ENCODE data around the gene INO80.
A peak's percentile ranks its signal among the peaks of the same experiment; 100 is the strongest.
"Not testable (repeated sequence)": the region's sequence is repeated elsewhere in the genome, so short reads cannot be mapped to it uniquely, and the experiment has no call there.

The INO80 gene, protein sequence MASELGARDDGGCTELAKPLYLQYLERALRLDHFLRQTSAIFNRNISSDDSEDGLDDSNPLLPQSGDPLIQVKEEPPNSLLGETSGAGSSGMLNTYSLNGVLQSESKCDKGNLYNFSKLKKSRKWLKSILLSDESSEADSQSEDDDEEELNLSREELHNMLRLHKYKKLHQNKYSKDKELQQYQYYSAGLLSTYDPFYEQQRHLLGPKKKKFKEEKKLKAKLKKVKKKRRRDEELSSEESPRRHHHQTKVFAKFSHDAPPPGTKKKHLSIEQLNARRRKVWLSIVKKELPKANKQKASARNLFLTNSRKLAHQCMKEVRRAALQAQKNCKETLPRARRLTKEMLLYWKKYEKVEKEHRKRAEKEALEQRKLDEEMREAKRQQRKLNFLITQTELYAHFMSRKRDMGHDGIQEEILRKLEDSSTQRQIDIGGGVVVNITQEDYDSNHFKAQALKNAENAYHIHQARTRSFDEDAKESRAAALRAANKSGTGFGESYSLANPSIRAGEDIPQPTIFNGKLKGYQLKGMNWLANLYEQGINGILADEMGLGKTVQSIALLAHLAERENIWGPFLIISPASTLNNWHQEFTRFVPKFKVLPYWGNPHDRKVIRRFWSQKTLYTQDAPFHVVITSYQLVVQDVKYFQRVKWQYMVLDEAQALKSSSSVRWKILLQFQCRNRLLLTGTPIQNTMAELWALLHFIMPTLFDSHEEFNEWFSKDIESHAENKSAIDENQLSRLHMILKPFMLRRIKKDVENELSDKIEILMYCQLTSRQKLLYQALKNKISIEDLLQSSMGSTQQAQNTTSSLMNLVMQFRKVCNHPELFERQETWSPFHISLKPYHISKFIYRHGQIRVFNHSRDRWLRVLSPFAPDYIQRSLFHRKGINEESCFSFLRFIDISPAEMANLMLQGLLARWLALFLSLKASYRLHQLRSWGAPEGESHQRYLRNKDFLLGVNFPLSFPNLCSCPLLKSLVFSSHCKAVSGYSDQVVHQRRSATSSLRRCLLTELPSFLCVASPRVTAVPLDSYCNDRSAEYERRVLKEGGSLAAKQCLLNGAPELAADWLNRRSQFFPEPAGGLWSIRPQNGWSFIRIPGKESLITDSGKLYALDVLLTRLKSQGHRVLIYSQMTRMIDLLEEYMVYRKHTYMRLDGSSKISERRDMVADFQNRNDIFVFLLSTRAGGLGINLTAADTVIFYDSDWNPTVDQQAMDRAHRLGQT (N-terminal part only)

GRCh38 chr15:41116116-41116961, at the start of gene INO80:
Gene INO80 (minus strand): TSS chr15:41116280. CDS start chr15:41096310, 19,970 bp downstream.
- DNase-seq (ENCODE audit: low spot score) = peak; percentile 98

- DNase-seq (ENCODE audit: low spot score) = no peak
These were observed 45.7 kb upstream of the INO80 start for GRCh38 chr15:41161736-41162135.

- DNase-seq (ENCODE audit: low spot score) = no peak
These were observed 45.3 kb upstream of the INO80 start for GRCh38 chr15:41161336-41161735.

DNA sequence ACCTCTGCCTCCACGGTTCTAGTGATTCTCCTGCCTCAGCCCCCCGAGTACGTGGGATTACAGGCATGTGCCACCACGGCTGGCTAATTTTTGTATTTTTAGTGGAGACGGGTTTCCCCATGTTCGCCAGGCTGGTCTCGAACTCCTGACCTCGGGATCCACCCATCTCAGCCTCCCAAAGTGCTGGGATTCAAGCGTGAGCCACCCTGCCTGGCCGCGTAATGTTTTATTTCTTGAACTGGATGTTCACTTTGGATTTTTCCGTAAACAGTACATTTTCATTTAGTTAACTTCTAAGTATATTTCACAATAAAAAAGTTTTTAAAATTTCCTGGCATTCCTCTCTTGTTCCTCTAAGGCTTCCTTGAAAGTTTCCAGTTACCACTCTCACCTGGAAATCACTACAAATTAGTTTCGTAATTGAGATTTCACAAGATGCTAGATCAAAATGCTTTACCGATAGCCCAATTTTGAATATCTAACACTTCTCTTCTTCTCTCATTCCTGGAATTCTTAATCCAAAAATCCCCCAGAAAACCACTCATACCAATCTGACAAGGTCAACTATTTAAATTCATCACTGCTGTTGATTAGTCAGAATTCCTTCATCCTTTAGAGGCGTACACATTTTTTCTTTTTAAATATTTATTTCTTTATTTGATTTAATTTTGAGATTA, 44.7 kb upstream of the INO80 start:
- no peak for DNase-seq (ENCODE audit: low spot score)

DNA sequence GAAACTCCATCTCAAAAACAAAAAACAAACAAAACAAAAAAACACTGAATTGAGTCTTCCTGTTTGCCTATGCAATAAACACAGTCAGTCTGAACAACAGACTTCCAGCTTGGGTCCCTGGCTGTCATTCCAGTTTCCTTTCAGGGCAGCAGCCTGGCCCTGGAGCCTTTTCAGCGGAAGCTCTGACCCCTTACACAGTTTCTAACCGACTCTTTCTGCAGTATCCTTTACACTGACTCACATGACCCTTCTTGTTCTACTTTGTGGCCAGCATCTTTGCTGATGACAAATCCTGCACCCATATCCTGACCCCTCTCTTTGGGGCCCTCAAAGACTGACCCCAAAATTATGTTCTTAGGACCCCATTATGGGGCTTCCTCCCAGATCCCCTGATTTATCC, 38.3 kb upstream of the INO80 start:
- no peak for DNase-seq (ENCODE audit: low spot score)

- no peak for DNase-seq (ENCODE audit: low spot score)
These were observed 37.7 kb upstream of the INO80 start for GRCh38 chr15:41153733-41154132.

DNA sequence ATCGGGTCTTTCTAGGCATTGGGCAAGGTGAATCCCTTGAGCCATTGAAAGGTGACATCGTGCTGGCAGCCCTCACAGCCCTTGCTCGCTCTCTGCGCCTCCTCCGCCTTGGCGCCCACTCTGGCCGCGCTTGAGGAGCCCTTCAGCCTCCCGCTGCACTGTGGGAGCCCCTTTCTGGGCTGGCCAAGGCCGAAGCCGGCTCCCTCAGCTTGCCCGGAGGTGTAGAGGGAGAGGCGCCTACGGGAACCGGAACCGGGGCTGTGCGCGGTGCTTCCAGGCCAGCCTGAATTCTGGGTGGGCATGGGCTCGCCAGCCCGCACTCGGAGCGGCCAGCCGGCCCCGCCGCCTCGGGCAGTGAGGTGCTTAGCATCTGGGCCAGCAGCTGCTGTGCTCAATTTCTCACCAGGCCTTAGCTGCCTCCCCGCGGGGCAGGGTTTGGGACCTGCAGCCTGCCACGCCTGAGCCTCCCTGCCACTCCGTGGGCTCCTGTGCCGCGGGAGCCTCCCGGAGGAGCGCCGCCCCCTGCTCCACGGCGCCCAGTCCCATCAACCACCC, 35.4 kb upstream of the INO80 start:
- DNase-seq (ENCODE audit: low spot score) = no peak

GRCh38 chr15:41150279-41150678, 34.2 kb upstream of the INO80 start:
- no peak for DNase-seq (ENCODE audit: low spot score)

GRCh38 chr15:41148065-41148464, 32.0 kb upstream of the INO80 start:
- DNase-seq (ENCODE audit: low spot score) = no peak

DNA sequence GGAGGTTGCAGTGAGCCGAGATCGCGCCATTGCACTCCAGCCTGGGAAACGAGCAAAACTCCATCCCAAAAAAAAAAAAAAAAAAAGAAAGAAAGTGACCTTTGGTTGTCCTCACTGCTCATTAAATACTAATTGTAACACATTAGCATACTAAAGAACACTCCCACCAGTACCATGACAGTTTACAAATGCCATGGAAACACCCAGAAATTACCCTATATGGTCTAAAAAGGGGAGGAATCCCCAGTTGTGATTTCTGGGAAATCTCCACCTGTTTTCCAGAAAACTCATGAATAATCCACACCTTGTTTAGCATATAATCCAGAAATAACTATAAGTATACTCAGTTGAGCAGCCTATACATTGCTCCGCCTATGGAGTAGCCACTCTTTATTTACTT, 23.5 kb upstream of the INO80 start:
- DNase-seq (ENCODE audit: low spot score) = no peak

DNA sequence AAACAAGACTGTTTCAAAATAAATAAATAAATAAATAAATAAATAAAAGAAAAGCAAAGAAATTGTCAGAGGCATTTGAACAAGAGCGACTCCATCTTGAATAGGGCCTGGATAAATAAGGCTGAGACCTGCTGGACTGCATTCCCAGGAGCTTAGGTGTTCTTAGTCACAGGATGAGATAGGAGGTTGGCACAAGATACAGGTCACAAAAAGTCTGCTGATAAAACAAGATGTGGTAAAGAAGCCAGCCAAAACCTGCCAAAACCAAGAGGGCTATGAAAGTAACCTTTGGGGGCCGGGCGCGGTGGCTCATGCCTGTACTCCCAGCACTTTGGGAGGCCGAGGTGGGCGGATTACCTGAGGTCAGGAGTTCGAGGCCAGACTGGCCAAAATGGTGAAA, 23.0 kb upstream of the INO80 start:
- not testable (repeated sequence) for DNase-seq (ENCODE audit: low spot score)

- DNase-seq (ENCODE audit: low spot score) = not testable (repeated sequence)
These were observed 19.5 kb upstream of the INO80 start for GRCh38 chr15:41135580-41135979.

- DNase-seq (ENCODE audit: low spot score) = no peak
These were observed 17.4 kb upstream of the INO80 start for GRCh38 chr15:41133454-41133853.

DNA sequence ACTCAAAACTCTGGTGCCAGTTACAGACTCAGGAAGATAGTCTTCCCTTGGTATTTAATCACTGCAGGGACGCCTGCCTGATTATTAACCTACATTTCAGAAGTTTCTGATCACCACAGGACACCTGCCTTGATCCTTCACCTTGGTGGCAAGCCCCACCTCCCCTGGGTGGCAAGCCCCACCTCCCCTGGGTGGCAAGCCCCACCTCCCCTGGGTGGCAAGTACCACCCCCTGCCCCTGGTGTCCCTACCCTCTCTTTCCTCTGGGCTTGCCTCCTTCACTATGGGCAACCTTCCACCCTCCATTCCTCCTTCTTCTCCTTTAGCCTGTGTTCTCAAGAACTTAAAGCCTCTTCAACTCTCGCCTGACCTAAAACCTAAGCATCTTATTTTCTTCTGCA, 16.0 kb upstream of the INO80 start:
- DNase-seq (ENCODE audit: low spot score) = not testable (repeated sequence)

- no peak for DNase-seq (ENCODE audit: low spot score)
These were observed 12.3 kb upstream of the INO80 start for GRCh38 chr15:41128174-41128902.

GRCh38 chr15:41125931-41126642, 10.0 kb upstream of the INO80 start:
- DNase-seq (ENCODE audit: low spot score) = no peak

DNA sequence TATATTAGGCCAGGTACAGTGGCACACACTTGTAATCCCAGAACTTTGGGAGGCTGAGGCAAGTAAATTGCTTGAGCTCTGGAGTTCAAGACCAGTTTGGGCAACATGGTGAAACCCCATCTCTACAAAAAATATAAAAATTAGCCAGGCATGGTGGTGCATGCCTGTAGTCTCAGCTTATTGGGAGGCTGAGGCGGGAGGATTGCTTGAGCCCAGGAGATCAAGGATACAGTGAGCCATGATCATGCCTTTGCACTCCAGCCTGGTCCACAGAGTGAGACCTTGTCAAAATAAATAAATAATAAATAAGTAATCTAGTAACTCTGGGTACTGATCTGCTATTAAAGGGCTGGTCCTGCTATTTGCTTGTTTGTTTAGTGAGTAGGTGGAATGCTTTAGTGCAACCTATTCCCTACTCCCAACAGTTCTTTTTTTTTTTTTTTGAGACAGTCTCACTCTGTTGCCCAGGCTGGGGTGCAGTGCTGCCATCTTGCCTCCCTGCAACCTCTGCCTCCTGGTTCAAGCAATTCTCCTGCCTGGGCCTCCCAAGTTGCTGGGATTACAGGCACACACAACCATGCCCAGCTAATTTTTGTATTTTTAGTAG, 9.1 kb upstream of the INO80 start:
- DNase-seq (ENCODE audit: low spot score) = no peak

DNA sequence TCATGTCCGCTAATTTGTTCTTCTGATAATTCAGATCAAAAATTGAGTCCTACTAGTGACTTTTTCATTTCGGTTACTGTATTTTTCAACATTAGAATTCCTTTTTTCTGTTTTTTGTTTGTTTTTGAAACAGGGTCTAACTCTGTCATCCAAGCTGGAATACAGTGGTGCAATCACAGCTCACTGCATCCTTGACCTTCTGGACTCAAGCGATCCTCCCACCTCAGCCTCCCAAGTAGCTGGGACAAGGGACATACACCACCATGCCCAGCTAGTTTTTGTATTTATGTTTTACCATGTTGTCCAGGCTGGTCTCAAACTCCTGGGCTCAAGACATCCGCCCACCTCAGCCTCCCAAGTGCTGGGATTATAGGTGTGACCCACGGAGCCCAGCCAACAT, 8.0 kb upstream of the INO80 start:
- no peak for DNase-seq (ENCODE audit: low spot score)

GRCh38 chr15:41122849-41123248, 6.8 kb upstream of the INO80 start:
- no peak for DNase-seq (ENCODE audit: low spot score)
